ENCODE data around the gene LASP1.

GRCh38 chr17:38918916-38919315 is 49.1 kb downstream of the LASP1 start:
- TF ChIP-seq CTCF (IDR thresholded peaks at IDR 0.05) (no peak), EP300 (IDR thresholded peaks at IDR 0.05) (no peak), POLR2A (IDR thresholded peaks at IDR 0.05) (no peak)

Measured in ovary (tissue), 3 donors.